ENCODE results near the gene MAT2B.

The MAT2B gene

GRCh38 chr5:163544041-163544440 lies 38.6 kb downstream of the MAT2B start:
- no peak for FAIRE-seq
- TF ChIP-seq POLR2A (IDR thresholded peaks at IDR 0.05; ENCODE audit: low read depth, low read length) (no peak), PAX5 (IDR thresholded peaks at IDR 0.05; ENCODE audit: insufficient read depth, low read length, severe bottlenecking) (no peak), POU2F2 (IDR thresholded peaks at IDR 0.05; ENCODE audit: low read depth, low read length) (no peak), SPI1 (IDR thresholded peaks at IDR 0.05; ENCODE audit: low read depth, low read length) (no peak), TAF1 (IDR thresholded peaks at IDR 0.05; ENCODE audit: low read depth, low read length) (no peak), POLR2AphosphoS5 (IDR thresholded peaks at IDR 0.05; ENCODE audit: low read depth, low read length) (no peak)
- no peak for DNase-seq (ENCODE audit: insufficient read length, low spot score)

GRCh38 chr5:163544836-163545235 lies 39.4 kb downstream of the MAT2B start:
- no peak for DNase-seq (ENCODE audit: insufficient read length, low spot score)
- TF ChIP-seq POLR2AphosphoS5 (IDR thresholded peaks at IDR 0.05; ENCODE audit: low read depth, low read length) = no peak
- TF ChIP-seq POLR2A (IDR thresholded peaks at IDR 0.05; ENCODE audit: low read depth, low read length) = no peak
- no peak for TF ChIP-seq TAF1 (IDR thresholded peaks at IDR 0.05; ENCODE audit: low read depth, low read length)
- TF ChIP-seq PAX5 (IDR thresholded peaks at IDR 0.05; ENCODE audit: insufficient read depth, low read length, severe bottlenecking) = no peak
- no peak for TF ChIP-seq POU2F2 (IDR thresholded peaks at IDR 0.05; ENCODE audit: low read depth, low read length)
- TF ChIP-seq SPI1 (IDR thresholded peaks at IDR 0.05; ENCODE audit: low read depth, low read length) = no peak
- FAIRE-seq = no peak

GRCh38 chr5:163548649-163549048 lies 43.2 kb downstream of the MAT2B start:
- DNase-seq (ENCODE audit: insufficient read length, low spot score) (no peak), FAIRE-seq (no peak)
- TF ChIP-seq SPI1 (IDR thresholded peaks at IDR 0.05; ENCODE audit: low read depth, low read length) = no peak
- no peak for TF ChIP-seq POLR2AphosphoS5 (IDR thresholded peaks at IDR 0.05; ENCODE audit: low read depth, low read length)
- TF ChIP-seq TAF1 (IDR thresholded peaks at IDR 0.05; ENCODE audit: low read depth, low read length) = no peak
- TF ChIP-seq POU2F2 (IDR thresholded peaks at IDR 0.05; ENCODE audit: low read depth, low read length) = no peak
- TF ChIP-seq PAX5 (IDR thresholded peaks at IDR 0.05; ENCODE audit: insufficient read depth, low read length, severe bottlenecking) = no peak
- no peak for TF ChIP-seq POLR2A (IDR thresholded peaks at IDR 0.05; ENCODE audit: low read depth, low read length)

GRCh38 chr5:163551156-163551555 lies 45.7 kb downstream of the MAT2B start:
- FAIRE-seq = no peak
- TF ChIP-seq PAX5 (IDR thresholded peaks at IDR 0.05; ENCODE audit: insufficient read depth, low read length, severe bottlenecking) (no peak), TAF1 (IDR thresholded peaks at IDR 0.05; ENCODE audit: low read depth, low read length) (no peak), SPI1 (IDR thresholded peaks at IDR 0.05; ENCODE audit: low read depth, low read length) (no peak), POLR2A (IDR thresholded peaks at IDR 0.05; ENCODE audit: low read depth, low read length) (no peak), POU2F2 (IDR thresholded peaks at IDR 0.05; ENCODE audit: low read depth, low read length) (no peak), POLR2AphosphoS5 (IDR thresholded peaks at IDR 0.05; ENCODE audit: low read depth, low read length) (no peak)
- no peak for DNase-seq (ENCODE audit: insufficient read length, low spot score)

GRCh38 chr5:163552536-163552935 lies 47.1 kb downstream of the MAT2B start:
- no peak for TF ChIP-seq SPI1 (IDR thresholded peaks at IDR 0.05; ENCODE audit: low read depth, low read length)
- no peak for TF ChIP-seq PAX5 (IDR thresholded peaks at IDR 0.05; ENCODE audit: insufficient read depth, low read length, severe bottlenecking)
- no peak for TF ChIP-seq TAF1 (IDR thresholded peaks at IDR 0.05; ENCODE audit: low read depth, low read length)
- no peak for TF ChIP-seq POU2F2 (IDR thresholded peaks at IDR 0.05; ENCODE audit: low read depth, low read length)
- TF ChIP-seq POLR2A (IDR thresholded peaks at IDR 0.05; ENCODE audit: low read depth, low read length) = no peak
- TF ChIP-seq POLR2AphosphoS5 (IDR thresholded peaks at IDR 0.05; ENCODE audit: low read depth, low read length) = no peak
- FAIRE-seq = no peak
- no peak for DNase-seq (ENCODE audit: insufficient read length, low spot score)

GRCh38 chr5:163561339-163561738 lies 55.9 kb downstream of the MAT2B start:
- FAIRE-seq = no peak
- TF ChIP-seq TAF1 (IDR thresholded peaks at IDR 0.05; ENCODE audit: low read depth, low read length) = no peak
- TF ChIP-seq PAX5 (IDR thresholded peaks at IDR 0.05; ENCODE audit: insufficient read depth, low read length, severe bottlenecking) = no peak
- TF ChIP-seq POU2F2 (IDR thresholded peaks at IDR 0.05; ENCODE audit: low read depth, low read length) = no peak
- no peak for TF ChIP-seq POLR2AphosphoS5 (IDR thresholded peaks at IDR 0.05; ENCODE audit: low read depth, low read length)
- TF ChIP-seq POLR2A (IDR thresholded peaks at IDR 0.05; ENCODE audit: low read depth, low read length) = no peak
- TF ChIP-seq SPI1 (IDR thresholded peaks at IDR 0.05; ENCODE audit: low read depth, low read length) = no peak
- no peak for DNase-seq (ENCODE audit: insufficient read length, low spot score)

- no peak for FAIRE-seq
Measured at GRCh38 chr5:163562071-163562470, 56.7 kb downstream of the MAT2B start.

GRCh38 chr5:163563112-163563511 lies 57.7 kb downstream of the MAT2B start:
- TF ChIP-seq POLR2A (IDR thresholded peaks at IDR 0.05; ENCODE audit: low read depth, low read length) = no peak
- TF ChIP-seq PAX5 (IDR thresholded peaks at IDR 0.05; ENCODE audit: insufficient read depth, low read length, severe bottlenecking) = no peak
- no peak for TF ChIP-seq POLR2AphosphoS5 (IDR thresholded peaks at IDR 0.05; ENCODE audit: low read depth, low read length)
- TF ChIP-seq SPI1 (IDR thresholded peaks at IDR 0.05; ENCODE audit: low read depth, low read length) = no peak
- TF ChIP-seq POU2F2 (IDR thresholded peaks at IDR 0.05; ENCODE audit: low read depth, low read length) = no peak
- no peak for TF ChIP-seq TAF1 (IDR thresholded peaks at IDR 0.05; ENCODE audit: low read depth, low read length)
- DNase-seq (ENCODE audit: insufficient read length, low spot score) (no peak), FAIRE-seq (no peak)

More at GRCh38 chr5:163562071-163562470, 56.7 kb downstream of the MAT2B start:
- TF ChIP-seq PAX5 (IDR thresholded peaks at IDR 0.05; ENCODE audit: insufficient read depth, low read length, severe bottlenecking) = no peak
- TF ChIP-seq POLR2AphosphoS5 (IDR thresholded peaks at IDR 0.05; ENCODE audit: low read depth, low read length) = no peak
- no peak for TF ChIP-seq POU2F2 (IDR thresholded peaks at IDR 0.05; ENCODE audit: low read depth, low read length)
- TF ChIP-seq SPI1 (IDR thresholded peaks at IDR 0.05; ENCODE audit: low read depth, low read length) = no peak
- no peak for TF ChIP-seq TAF1 (IDR thresholded peaks at IDR 0.05; ENCODE audit: low read depth, low read length)
- TF ChIP-seq POLR2A (IDR thresholded peaks at IDR 0.05; ENCODE audit: low read depth, low read length) = no peak
- DNase-seq (ENCODE audit: insufficient read length, low spot score) = no peak

GRCh38 chr5:163563880-163564279 lies 58.5 kb downstream of the MAT2B start:
- DNase-seq (ENCODE audit: insufficient read length, low spot score) (no peak), FAIRE-seq (no peak)
- TF ChIP-seq SPI1 (IDR thresholded peaks at IDR 0.05; ENCODE audit: low read depth, low read length) (no peak), PAX5 (IDR thresholded peaks at IDR 0.05; ENCODE audit: insufficient read depth, low read length, severe bottlenecking) (no peak), POLR2A (IDR thresholded peaks at IDR 0.05; ENCODE audit: low read depth, low read length) (no peak), POLR2AphosphoS5 (IDR thresholded peaks at IDR 0.05; ENCODE audit: low read depth, low read length) (no peak), TAF1 (IDR thresholded peaks at IDR 0.05; ENCODE audit: low read depth, low read length) (no peak), POU2F2 (IDR thresholded peaks at IDR 0.05; ENCODE audit: low read depth, low read length) (no peak)
